ENCODE data around the gene SWSAP1. TPM values are rescaled to one million over a fixed set of nuclear protein-coding genes. Genes with fewer than 3 reads are reported as not detected.

The SWSAP1 gene
- total and polyA plus RNA-seq, 9 of the 15 experiments (the other 6 are each of a cell fraction or from before 2014, with no cell fraction given): 0.18 to 2.8 (median 1.7) TPM

GRCh38 chr19:11373885-11374432 is 507 bp upstream of the SWSAP1 start (continued):
- no peak for TF ChIP-seq STAT5B (CRISPR knock-in tag; IDR thresholded peaks at IDR 0.05)
- TF ChIP-seq MNT (conservative IDR thresholded peaks at IDR 0.05): no peak
- peak; percentile 56; the same call in 1 of the 2 replicates for TF ChIP-seq ZNF24 (IDR thresholded peaks at IDR 0.05)
- TF ChIP-seq MTA3 (IDR thresholded peaks at IDR 0.05; ENCODE audit: borderline replicate concordance): no peak
- peak; percentile 46 for TF ChIP-seq DACH1 (IDR thresholded peaks at IDR 0.05; ENCODE audit: partially characterized antibody)
- no peak for TF ChIP-seq MLLT1 (IDR thresholded peaks at IDR 0.05)
- TF ChIP-seq ATF1 (CRISPR knock-in tag; IDR thresholded peaks at IDR 0.05): no peak
- TF ChIP-seq ATF1 (tag; IDR thresholded peaks at IDR 0.05): no peak
- TF ChIP-seq CREB3L1 (IDR thresholded peaks at IDR 0.05; ENCODE audit: borderline replicate concordance, low read depth): no peak
- TF ChIP-seq HBP1 (CRISPR knock-in tag; IDR thresholded peaks at IDR 0.05): no peak
- TF ChIP-seq ZNF347 (CRISPR knock-in tag; IDR thresholded peaks at IDR 0.05; ENCODE audit: low read depth): no peak
- no peak for TF ChIP-seq ZNF280A (IDR thresholded peaks at IDR 0.05; ENCODE audit: low read depth, partially characterized antibody)
- TF ChIP-seq ZHX1 (conservative IDR thresholded peaks at IDR 0.05; ENCODE audit: low read length): no peak
- 0 out of 2 replicates have a peak, but pooled peaks have one; percentile 46 for TF ChIP-seq NCOA1 (IDR thresholded peaks at IDR 0.05; ENCODE audit: low read depth)
- peak in 1 of 2 experiments; percentile 63; a peak in 2 of 4 replicates for TF ChIP-seq HDAC1 (IDR thresholded peaks at IDR 0.05)
- TF ChIP-seq ETS2 (tag; IDR thresholded peaks at IDR 0.05; ENCODE audit: borderline replicate concordance, poor library complexity, severe bottlenecking): no peak
- TF ChIP-seq PRPF4 (IDR thresholded peaks at IDR 0.05; ENCODE audit: insufficient read depth, low read depth, low read length, poor library complexity, severe bottlenecking): no peak
- 0 out of 4 replicates have a peak, but pooled peaks of 1 of the 2 experiments have one; percentile 16 for TF ChIP-seq TRIM24 (IDR thresholded peaks at IDR 0.05)
